ENCODE measurements around the gene HSD17B2. TPM values are rescaled to one million over a fixed set of nuclear protein-coding genes. Genes with fewer than 3 reads are reported as not detected.

HSD17B2 gene
- total RNA-seq, 1 donor from 2014 or later = 1.7 TPM

GRCh38 chr16:82020051-82020450 is 15.0 kb upstream of the HSD17B2 start:
- ATAC-seq = no peak

- ATAC-seq = no peak
Observed at GRCh38 chr16:82023206-82023605, 11.8 kb upstream of the HSD17B2 start.

- ATAC-seq = no peak
Observed at GRCh38 chr16:82024316-82024715, 10.7 kb upstream of the HSD17B2 start.

- ATAC-seq = no peak
Observed at GRCh38 chr16:82024883-82025282, 10.2 kb upstream of the HSD17B2 start.

- ATAC-seq = peak; percentile 67
Observed at GRCh38 chr16:82027629-82028064, 7.4 kb upstream of the HSD17B2 start.

- ATAC-seq = no peak
Observed at GRCh38 chr16:82031116-82032084, 3.7 kb upstream of the HSD17B2 start.

GRCh38 chr16:82033006-82033405 is 2.0 kb upstream of the HSD17B2 start:
- ATAC-seq = peak; percentile 24

- no peak for ATAC-seq
Observed at GRCh38 chr16:82033683-82034300, 1.3 kb upstream of the HSD17B2 start.

GRCh38 chr16:82037251-82037650 is 2.2 kb downstream of the HSD17B2 start:
- ATAC-seq = no peak

GRCh38 chr16:82037666-82038065 is 2.6 kb downstream of the HSD17B2 start:
- ATAC-seq = no peak

GRCh38 chr16:82040296-82040695 is 5.2 kb downstream of the HSD17B2 start:
- no peak for ATAC-seq

GRCh38 chr16:82041542-82041941 is 6.5 kb downstream of the HSD17B2 start:
- ATAC-seq = no peak

GRCh38 chr16:82042144-82042543 is 7.1 kb downstream of the HSD17B2 start:
- ATAC-seq = no peak

GRCh38 chr16:82042846-82043245 is 7.8 kb downstream of the HSD17B2 start:
- ATAC-seq = no peak

GRCh38 chr16:82043680-82044584 is 8.9 kb downstream of the HSD17B2 start:
- no peak for ATAC-seq

- no peak for ATAC-seq
Observed at GRCh38 chr16:82044585-82044911, 9.5 kb downstream of the HSD17B2 start.

- ATAC-seq = peak; percentile 60
Observed at GRCh38 chr16:82045465-82045864, 10.4 kb downstream of the HSD17B2 start.

- ATAC-seq = no peak
Observed at GRCh38 chr16:82046541-82046940, 11.5 kb downstream of the HSD17B2 start.

- ATAC-seq = peak; percentile 21
Observed at GRCh38 chr16:82046941-82047340, 11.9 kb downstream of the HSD17B2 start.

- peak; percentile 39 for ATAC-seq
Observed at GRCh38 chr16:82047374-82047773, 12.3 kb downstream of the HSD17B2 start.

- ATAC-seq = no peak
Observed at GRCh38 chr16:82047787-82048186, 12.7 kb downstream of the HSD17B2 start.

GRCh38 chr16:82049484-82049883 is 14.4 kb downstream of the HSD17B2 start:
- ATAC-seq = no peak

- no peak for ATAC-seq
Observed at GRCh38 chr16:82050506-82050905, 15.5 kb downstream of the HSD17B2 start.

All from esophagus mucosa (tissue), 1 donor.